K562 (cell line): ENCODE results near the gene ENG. TPM values are rescaled to one million over a fixed set of nuclear protein-coding genes. Genes with fewer than 3 reads are reported as not detected.

Experiments
- ARNT ChIP-seq, 2 experiments: fragments of 450-650 bp; IDR thresholded peaks; 2 replicates each; pipeline ENCODE4 v1.6.1; 2016; ENCODE audit warnings: mild to moderate bottlenecking in 1 of 2
- BCLAF1 ChIP-seq, 2 experiments: fragments of 450-650 bp in 1 of 2; IDR thresholded peaks; 2 replicates each; pipeline ENCODE4 v1.6.1; 2011 to 2017; ENCODE audit warnings: low read depth in 2 of 2, antibody characterized with exemption in 1 of 2, borderline replicate concordance in 1 of 2, low read length in 1 of 2, mild to moderate bottlenecking in 1 of 2, mixed read lengths in 1 of 2; ENCODE audit not compliant: control insufficient read depth in 1 of 2
- BMI1 ChIP-seq: fragments of 150-350 bp; IDR thresholded peaks from 2 replicates; pipeline ENCODE4 v1.6.1; 2014; ENCODE audit warnings: low read length
- CREM ChIP-seq: IDR thresholded peaks from 2 replicates; pipeline ENCODE4 v1.6.1; 2014; ENCODE audit warnings: antibody characterized with exemption, low read depth
- FOS ChIP-seq: IDR thresholded peaks from 3 replicates; pipeline ENCODE4 v1.6.1; 2011; ENCODE audit not compliant: insufficient read length; ENCODE audit errors: extremely low read depth
- FOXA1 ChIP-seq: fragments of 450-650 bp; IDR thresholded peaks from 2 replicates; pipeline ENCODE4 v1.6.1; 2016; ENCODE audit warnings: mild to moderate bottlenecking, borderline replicate concordance
- GATAD2B ChIP-seq: fragments of 450-650 bp; IDR thresholded peaks from 2 replicates; pipeline ENCODE4 v1.6.1; 2017; ENCODE audit warnings: mild to moderate bottlenecking, borderline replicate concordance
- HDGF ChIP-seq: fragments of 450-650 bp; IDR thresholded peaks from 2 replicates; pipeline ENCODE4 v1.6.1; 2016
- HEY1 ChIP-seq: fragments of 250-450 bp; sonication (Bioruptor Pico); IDR thresholded peaks from 2 replicates; pipeline ENCODE4 v1.5.0; 2020; ENCODE audit warnings: mild to moderate bottlenecking, moderate library complexity, borderline replicate concordance
- HMGN3 ChIP-seq: IDR thresholded peaks from 2 replicates; pipeline ENCODE4 v1.6.1; 2011; ENCODE audit warnings: borderline replicate concordance, low read depth, mild to moderate bottlenecking, mixed read lengths, low read length; ENCODE audit not compliant: insufficient read length; ENCODE audit errors: extremely low read depth
- MEF2D ChIP-seq: conservative IDR thresholded peaks from 2 replicates; pipeline ENCODE4 v1.6.1; 2016; ENCODE audit warnings: low read depth, missing genetic modification characterization, missing compliant biosample characterization
- NR2C1 ChIP-seq, 2 experiments: fragments of 450-650 bp; IDR thresholded peaks; 2 replicates each; pipeline ENCODE4 v1.6.1; 2017; ENCODE audit warnings: mild to moderate bottlenecking in 2 of 2, antibody characterized with exemption in 1 of 2, inconsistent platforms in 1 of 2, missing compliant biosample characterization in 1 of 2, missing genetic modification characterization in 1 of 2
- PHB2 ChIP-seq: fragments of 450-650 bp; IDR thresholded peaks from 2 replicates; pipeline ENCODE4 v1.6.1; 2017; ENCODE audit warnings: low read depth
- RBFOX2 ChIP-seq: fragments of 200-400 bp; formaldehyde crosslinking; IDR thresholded peaks from 2 replicates; pipeline ENCODE4 v1.6.1; 2017; ENCODE audit warnings: low read depth, mild to moderate bottlenecking, low read length, moderate library complexity
- RBM14 ChIP-seq: fragments of 200-400 bp; formaldehyde crosslinking; IDR thresholded peaks from 2 replicates; pipeline ENCODE4 v1.6.1; 2018; ENCODE audit warnings: low read depth, mild to moderate bottlenecking, low read length, moderate library complexity, borderline replicate concordance; ENCODE audit not compliant: insufficient read depth
- RBM22 ChIP-seq: fragments of 200-400 bp; formaldehyde crosslinking; IDR thresholded peaks from 2 replicates; pipeline ENCODE4 v1.6.1; 2018; ENCODE audit warnings: low read length, low read depth; ENCODE audit not compliant: poor library complexity, severe bottlenecking
- RCOR1 ChIP-seq, 2 experiments: IDR thresholded peaks; 2 replicates each; pipeline ENCODE4 v1.6.1; 2012; ENCODE audit warnings: low read depth in 2 of 2, low read length in 2 of 2, borderline replicate concordance in 1 of 2, improper control_type of control experiment in 1 of 2
- TAF7 ChIP-seq: fragments of 450-650 bp; IDR thresholded peaks from 2 replicates; pipeline ENCODE4 v1.6.1; 2016; ENCODE audit warnings: missing genetic modification characterization, missing compliant biosample characterization
- TAL1 ChIP-seq: fragments of 450-650 bp; IDR thresholded peaks from 2 replicates; pipeline ENCODE4 v1.6.1; 2016; ENCODE audit warnings: mild to moderate bottlenecking
- ZBTB33 ChIP-seq: sonication (generic); formaldehyde crosslinking; IDR thresholded peaks from 2 replicates; pipeline ENCODE4 v1.8.1; 2023; ENCODE audit warnings: mild to moderate bottlenecking, missing genetic modification reagents
- ZNF449 ChIP-seq: fragments of 250-450 bp; sonication (Bioruptor Pico); IDR thresholded peaks from 2 replicates; pipeline ENCODE4 v1.8.0; 2022; ENCODE audit warnings: moderate library complexity, mild to moderate bottlenecking, inconsistent platforms
- ZNF57 ChIP-seq: fragments of 450-650 bp; formaldehyde crosslinking; IDR thresholded peaks from 2 replicates; pipeline ENCODE4 v1.4.0; 2020; ENCODE audit warnings: mild to moderate bottlenecking, moderate library complexity
- ZNF668 ChIP-seq: fragments of 250-450 bp; sonication (Bioruptor Pico); IDR thresholded peaks from 2 replicates; pipeline ENCODE4 v1.8.0; 2022; ENCODE audit warnings: mild to moderate bottlenecking, inconsistent platforms
- ZNF764 ChIP-seq: fragments of 250-450 bp; sonication (Bioruptor Pico); IDR thresholded peaks from 2 replicates; pipeline ENCODE4 v1.4.0; 2020; ENCODE audit warnings: low read depth, mild to moderate bottlenecking, moderate library complexity
- polyA plus RNA-seq, 8 experiments: library from polyadenylated mRNA; depleted of rRNA in 4 of 8; stranded (reverse) in 5 of 8; unstranded in 3 of 8; fragments of >200 nt; fragmentation: Nextera tagmentation in 2 of 8; fragmentation: Illumina TruSeq in 1 of 8; extraction: Ambion mirVana in 2 of 8; extraction: Trizol in 1 of 8; gene quantifications; 2 replicates each; pipeline versions ENCODE4 v1.2.1 to v1.2.3, GENCODE V29; 2011 to 2014; ENCODE audit warnings: inconsistent platforms in 1 of 8, missing spikeins in 1 of 8
- total RNA-seq, 7 experiments: library from RNA; depleted of rRNA in 6 of 7; stranded (reverse); fragments of >200 nt in 6 of 7; fragmentation: Illumina TruSeq in 2 of 7; extraction: Trizol in 2 of 7; gene quantifications; 2 replicates each; pipeline versions ENCODE4 v1.2.1 to v1.2.3, GENCODE V29; 2011 to 2021; ENCODE audit warnings: low replicate concordance in 1 of 7

ENG gene
- total and polyA plus RNA-seq, 9 of the 15 experiments (the other 6 are each of a cell fraction or from before 2014, with no cell fraction given), result 0.04 to 0.40 (median 0.14) TPM; not detected in 1

GRCh38 chr9:127877566-127877998 is 23.1 kb upstream of the ENG start, which contains the start of gene AK1 (continued):
- TF ChIP-seq ARNT (IDR thresholded peaks at IDR 0.05) (no peak), PHB2 (no peak), TAF7 (tag) (no peak), BMI1 (no peak), HDGF (no peak), ZNF668 (CRISPR knock-in tag) (no peak), RCOR1 (IDR thresholded peaks at IDR 0.05; ENCODE audit: borderline replicate concordance in 1 of 2, low read depth in 2 of 2, low read length in 2 of 2) (no peak), GATAD2B (no peak; the same call in 1 of the 2 replicates), ZBTB33 (no peak; the same call in 1 of the 2 replicates), RBM14 (no peak), NR2C1 (IDR thresholded peaks at IDR 0.05) (no peak), NR2C1 (tag; IDR thresholded peaks at IDR 0.05) (no peak), HMGN3 (peak; percentile 86), ZNF57 (CRISPR knock-in tag) (no peak), TAL1 (no peak), RBM22 (peak; percentile 50), RBFOX2 (peak; percentile 77), HEY1 (no peak), BCLAF1 (IDR thresholded peaks at IDR 0.05; ENCODE audit: borderline replicate concordance in 1 of 2, control insufficient read depth in 1 of 2, low read depth in 2 of 2, low read length in 1 of 2) (no peak), MEF2D (no peak), ZNF449 (CRISPR knock-in tag) (no peak), FOS (no peak), FOXA1 (no peak), ZNF764 (CRISPR knock-in tag) (no peak), CREM (peak; percentile 11; the same call in 1 of the 2 replicates)
